ENCODE results near the gene BBS1.

BBS1 gene

GRCh38 chr11:66477263-66478201, 32.9 kb upstream of the BBS1 start:
- H3K4me1 ChIP-seq (ENCODE audit: control insufficient read depth, insufficient read depth, low read length) = peaks cover 2% of the 10 kb centered on the region
- no peaks in the 10 kb centered on the region for H3K9me3 ChIP-seq (ENCODE audit: control insufficient read depth, insufficient read depth, low read length)
- H3K4me3 ChIP-seq (ENCODE audit: low read length) = no peak overlapping the region
- WGBS (ENCODE audit: insufficient coverage, insufficient read length) = no CpG with 5 or more reads among the region's 11 CpGs
- H3K27ac ChIP-seq (ENCODE audit: low read length) = no peak overlapping the region
- no peaks in the 10 kb centered on the region for H3K27me3 ChIP-seq (ENCODE audit: control insufficient read depth, insufficient read depth, low read length)
- H3K36me3 ChIP-seq (ENCODE audit: control insufficient read depth, insufficient read depth, low read length) = peaks cover 9% of the 10 kb centered on the region; the same call in 1 of the 2 replicates
- DNase-seq (ENCODE audit: low read depth, low spot score) = no peak

- peaks cover 7% of the 10 kb centered on the region; the same call in 1 of the 2 replicates for H3K36me3 ChIP-seq (ENCODE audit: control insufficient read depth, insufficient read depth, low read length)
- H3K9me3 ChIP-seq (ENCODE audit: control insufficient read depth, insufficient read depth, low read length) = no peaks in the 10 kb centered on the region
- peaks cover 2% of the 10 kb centered on the region for H3K4me1 ChIP-seq (ENCODE audit: control insufficient read depth, insufficient read depth, low read length)
- no peak for DNase-seq (ENCODE audit: low read depth, low spot score)
- H3K27me3 ChIP-seq (ENCODE audit: control insufficient read depth, insufficient read depth, low read length) = no peaks in the 10 kb centered on the region
- H3K4me3 ChIP-seq (ENCODE audit: low read length) = peak overlapping the region; percentile 90; the same call in 1 of the 2 replicates
- H3K27ac ChIP-seq (ENCODE audit: low read length) = no peak overlapping the region
- WGBS (ENCODE audit: insufficient coverage, insufficient read length) = no CpG with 5 or more reads among the region's 8 CpGs
Measured at GRCh38 chr11:66478729-66479393, 31.6 kb upstream of the BBS1 start.

GRCh38 chr11:66479394-66480116, 30.9 kb upstream of the BBS1 start:
- Histone ChIP-seq H3K4me3 (ENCODE audit: low read length) (peak overlapping the region; percentile 90), H3K27ac (ENCODE audit: low read length) (no peak overlapping the region), H3K9me3 (ENCODE audit: control insufficient read depth, insufficient read depth, low read length) (no peaks in the 10 kb centered on the region), H3K4me1 (ENCODE audit: control insufficient read depth, insufficient read depth, low read length) (peaks cover 2% of the 10 kb centered on the region), H3K27me3 (ENCODE audit: control insufficient read depth, insufficient read depth, low read length) (no peaks in the 10 kb centered on the region), H3K36me3 (ENCODE audit: control insufficient read depth, insufficient read depth, low read length) (0 out of 2 replicates have a peak, but pooled peaks cover 3% of the 10 kb centered on the region)
- no CpG with 5 or more reads among the region's 34 CpGs for WGBS (ENCODE audit: insufficient coverage, insufficient read length)
- no peak for DNase-seq (ENCODE audit: low read depth, low spot score)

- peaks cover 2% of the 10 kb centered on the region for H3K4me1 ChIP-seq (ENCODE audit: control insufficient read depth, insufficient read depth, low read length)
- no peaks in the 10 kb centered on the region for H3K9me3 ChIP-seq (ENCODE audit: control insufficient read depth, insufficient read depth, low read length)
- H3K4me3 ChIP-seq (ENCODE audit: low read length) = peak within 1 kb of the TSS; percentile 90
- H3K27ac ChIP-seq (ENCODE audit: low read length) = no peak within 1 kb of the TSS
- H3K27me3 ChIP-seq (ENCODE audit: control insufficient read depth, insufficient read depth, low read length) = no peaks in the 10 kb centered on the region
- H3K36me3 ChIP-seq (ENCODE audit: control insufficient read depth, insufficient read depth, low read length) = peaks cover 1% of the 10 kb centered on the region; the same call in 1 of the 2 replicates
- peak; percentile 90 for DNase-seq (ENCODE audit: low read depth, low spot score)
- WGBS (ENCODE audit: insufficient coverage, insufficient read length) = no CpG with 5 or more reads among the region's 62 CpGs
Measured at GRCh38 chr11:66480117-66480938, 30.1 kb upstream of the BBS1 start, which contains the start of gene DPP3. Gene DPP3 (plus strand): TSS chr11:66480434. CDS start chr11:66482201, 1,767 bp downstream.

- H3K27me3 ChIP-seq (ENCODE audit: control insufficient read depth, insufficient read depth, low read length) = no peaks in the 10 kb centered on the region
- no peaks in the 10 kb centered on the region for H3K9me3 ChIP-seq (ENCODE audit: control insufficient read depth, insufficient read depth, low read length)
- WGBS (ENCODE audit: insufficient coverage, insufficient read length) = no CpG with 5 or more reads among the region's 7 CpGs
- H3K36me3 ChIP-seq (ENCODE audit: control insufficient read depth, insufficient read depth, low read length) = peaks cover 9% of the 10 kb centered on the region
- no peak overlapping the region for H3K4me3 ChIP-seq (ENCODE audit: low read length)
- DNase-seq (ENCODE audit: low read depth, low spot score) = no peak
- H3K27ac ChIP-seq (ENCODE audit: low read length) = no peak overlapping the region
- H3K4me1 ChIP-seq (ENCODE audit: control insufficient read depth, insufficient read depth, low read length) = no peaks in the 10 kb centered on the region
Measured at GRCh38 chr11:66484806-66485380, 25.5 kb upstream of the BBS1 start.

GRCh38 chr11:66488957-66489356, 21.5 kb upstream of the BBS1 start:
- no peak for DNase-seq (ENCODE audit: low read depth, low spot score)
- peaks cover 27% of the 10 kb centered on the region for H3K36me3 ChIP-seq (ENCODE audit: control insufficient read depth, insufficient read depth, low read length)
- no CpG with 5 or more reads among the region's 10 CpGs for WGBS (ENCODE audit: insufficient coverage, insufficient read length)
- H3K27ac ChIP-seq (ENCODE audit: low read length) = no peak overlapping the region
- H3K9me3 ChIP-seq (ENCODE audit: control insufficient read depth, insufficient read depth, low read length) = no peaks in the 10 kb centered on the region
- no peak overlapping the region for H3K4me3 ChIP-seq (ENCODE audit: low read length)
- H3K27me3 ChIP-seq (ENCODE audit: control insufficient read depth, insufficient read depth, low read length) = no peaks in the 10 kb centered on the region
- H3K4me1 ChIP-seq (ENCODE audit: control insufficient read depth, insufficient read depth, low read length) = peaks cover 3% of the 10 kb centered on the region; the same call in 1 of the 2 replicates

- DNase-seq (ENCODE audit: low read depth, low spot score) = no peak
- H3K9me3 ChIP-seq (ENCODE audit: control insufficient read depth, insufficient read depth, low read length) = no peaks in the 10 kb centered on the region
- peaks cover 30% of the 10 kb centered on the region for H3K36me3 ChIP-seq (ENCODE audit: control insufficient read depth, insufficient read depth, low read length)
- peaks cover 3% of the 10 kb centered on the region; the same call in 1 of the 2 replicates for H3K4me1 ChIP-seq (ENCODE audit: control insufficient read depth, insufficient read depth, low read length)
- H3K27ac ChIP-seq (ENCODE audit: low read length) = no peak overlapping the region
- WGBS (ENCODE audit: insufficient coverage, insufficient read length) = no CpG with 5 or more reads among the region's 7 CpGs
- H3K4me3 ChIP-seq (ENCODE audit: low read length) = no peak overlapping the region
- no peaks in the 10 kb centered on the region for H3K27me3 ChIP-seq (ENCODE audit: control insufficient read depth, insufficient read depth, low read length)
Measured at GRCh38 chr11:66489636-66490035, 20.8 kb upstream of the BBS1 start.

GRCh38 chr11:66491315-66491935, 19.0 kb upstream of the BBS1 start:
- no peak overlapping the region for H3K27ac ChIP-seq (ENCODE audit: low read length)
- no peak for DNase-seq (ENCODE audit: low read depth, low spot score)
- peaks cover 3% of the 10 kb centered on the region; the same call in 1 of the 2 replicates for H3K4me1 ChIP-seq (ENCODE audit: control insufficient read depth, insufficient read depth, low read length)
- WGBS (ENCODE audit: insufficient coverage, insufficient read length) = no CpG with 5 or more reads among the region's 20 CpGs
- H3K27me3 ChIP-seq (ENCODE audit: control insufficient read depth, insufficient read depth, low read length) = no peaks in the 10 kb centered on the region
- H3K9me3 ChIP-seq (ENCODE audit: control insufficient read depth, insufficient read depth, low read length) = no peaks in the 10 kb centered on the region
- peaks cover 31% of the 10 kb centered on the region for H3K36me3 ChIP-seq (ENCODE audit: control insufficient read depth, insufficient read depth, low read length)
- no peak overlapping the region for H3K4me3 ChIP-seq (ENCODE audit: low read length)
